ENCODE measurements around the gene ATP8A1.

The ATP8A1 gene

DNA sequence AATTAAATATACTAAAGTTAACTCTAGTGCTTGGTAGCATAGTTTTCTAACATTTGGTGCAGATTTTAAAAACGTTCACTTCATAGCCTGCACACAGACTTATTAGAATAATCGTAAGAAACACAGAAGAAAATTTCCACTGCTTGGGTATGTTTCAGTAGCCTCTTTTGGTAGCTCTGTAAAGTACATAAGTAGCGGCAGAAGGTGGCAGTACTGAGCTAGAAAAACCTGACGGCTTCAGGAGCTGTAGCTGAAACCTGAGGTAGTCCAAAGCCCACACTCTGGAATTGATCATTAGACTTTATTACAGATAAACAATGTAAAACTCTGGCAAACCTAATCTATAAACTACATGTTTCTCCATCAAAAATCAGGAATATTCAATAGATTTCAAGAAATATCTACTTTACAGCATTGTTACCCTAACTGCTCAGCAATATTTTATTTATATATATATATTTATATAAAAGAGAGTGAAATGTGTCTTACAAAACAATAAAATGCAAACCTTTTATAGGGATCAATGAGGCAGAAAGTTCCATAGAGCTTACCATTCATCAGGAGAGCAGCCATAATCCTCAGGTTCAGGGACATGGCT lies 88.2 kb downstream of the ATP8A1 start:
- DNase-seq (ENCODE audit: low spot score): peak; percentile 60

DNA sequence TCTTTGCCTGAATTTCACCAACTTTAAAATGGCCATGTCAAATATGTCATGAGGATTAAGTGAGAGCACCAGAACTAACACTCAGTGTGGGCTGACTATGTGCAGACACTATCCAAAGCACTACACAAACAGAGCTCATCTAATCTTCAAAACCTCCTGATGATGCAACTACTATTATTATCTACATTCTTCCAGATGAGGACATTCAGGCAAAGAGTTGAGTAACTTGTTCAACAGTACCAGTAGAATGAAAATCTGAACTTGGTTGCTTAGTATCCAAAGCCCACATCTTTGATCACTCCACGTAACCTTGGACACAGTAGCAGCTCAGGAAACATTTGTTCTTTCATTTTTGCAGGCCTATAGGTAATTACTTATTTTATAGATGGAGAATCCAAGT lies 90.1 kb downstream of the ATP8A1 start:
- no peak for DNase-seq (ENCODE audit: low spot score)

DNA sequence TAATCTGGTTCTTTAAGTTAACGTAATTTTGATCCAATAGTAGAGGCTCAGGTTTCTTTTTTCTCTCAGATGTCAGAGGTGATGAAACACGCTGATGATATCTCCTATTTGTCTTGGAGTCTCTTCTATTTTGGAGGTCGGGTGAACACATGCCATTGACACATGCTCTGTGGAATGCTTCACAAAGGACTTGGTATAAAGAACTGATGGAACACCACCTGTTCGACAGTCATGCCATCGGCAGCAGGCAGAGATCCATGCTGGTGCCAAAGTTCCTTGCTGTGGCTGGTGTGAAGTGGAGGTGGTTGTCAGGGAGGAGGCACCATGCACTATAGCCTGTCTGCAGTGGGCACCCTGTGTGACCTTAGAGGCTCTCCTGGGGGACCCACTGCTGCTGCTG lies 94.9 kb downstream of the ATP8A1 start:
- DNase-seq (ENCODE audit: low spot score): no peak

DNA sequence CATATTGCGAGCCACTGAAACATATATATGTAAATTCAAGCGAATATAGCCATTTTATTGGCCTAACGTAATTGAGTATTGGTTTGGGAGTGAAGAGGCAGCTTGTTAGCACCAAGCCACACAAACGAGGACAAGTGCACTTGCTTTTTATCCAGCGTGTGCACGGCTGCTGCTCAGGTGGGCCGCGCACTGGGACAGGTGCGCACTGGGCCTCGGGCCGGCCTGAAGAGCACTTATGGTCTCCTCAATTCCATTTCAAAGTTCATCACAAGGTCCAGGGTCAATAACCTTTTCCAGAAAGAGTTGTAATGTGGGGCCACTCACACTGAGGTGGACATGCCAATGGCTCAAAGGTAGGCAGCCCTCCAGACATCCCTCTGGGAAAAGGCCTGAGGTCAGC lies 95.9 kb downstream of the ATP8A1 start:
- DNase-seq (ENCODE audit: low spot score): no peak

DNA sequence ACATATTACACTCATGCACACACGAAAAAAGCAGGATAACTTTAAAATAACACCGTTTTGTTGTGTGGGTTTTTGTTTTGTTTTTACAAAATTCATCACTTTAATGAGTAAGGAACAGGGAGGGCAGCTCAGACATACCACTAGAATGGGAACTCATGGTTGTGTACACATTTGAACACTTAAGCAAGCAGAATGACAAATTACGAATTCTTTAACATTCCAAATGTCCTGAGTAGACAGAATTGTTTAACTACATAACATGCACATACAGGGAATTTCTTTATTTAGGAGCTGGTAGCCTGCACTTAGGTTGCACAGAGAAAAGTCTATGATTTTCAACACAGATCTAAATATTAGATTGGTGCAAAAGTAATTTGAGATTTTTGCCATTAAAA lies 96.4 kb downstream of the ATP8A1 start:
- DNase-seq (ENCODE audit: low spot score): no peak

DNA sequence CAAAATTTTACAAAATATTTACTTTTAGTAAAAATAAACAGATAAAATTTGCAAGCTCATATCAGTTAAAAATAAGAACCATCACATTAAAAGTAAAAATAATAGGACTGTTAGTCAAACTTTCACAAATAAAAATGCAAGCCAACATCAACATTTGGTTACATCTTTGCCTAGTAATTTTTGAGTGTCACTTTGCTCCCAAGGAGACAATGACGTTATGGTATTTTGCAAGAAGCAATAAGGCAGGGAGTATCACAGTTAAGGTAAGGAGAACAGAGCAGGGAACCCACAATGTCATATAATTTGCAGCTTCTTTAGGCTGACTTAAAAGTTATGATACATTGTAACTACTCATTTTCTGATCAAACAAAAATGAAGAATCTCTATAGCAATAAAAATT lies 98.7 kb downstream of the ATP8A1 start:
- DNase-seq (ENCODE audit: low spot score): no peak

DNA sequence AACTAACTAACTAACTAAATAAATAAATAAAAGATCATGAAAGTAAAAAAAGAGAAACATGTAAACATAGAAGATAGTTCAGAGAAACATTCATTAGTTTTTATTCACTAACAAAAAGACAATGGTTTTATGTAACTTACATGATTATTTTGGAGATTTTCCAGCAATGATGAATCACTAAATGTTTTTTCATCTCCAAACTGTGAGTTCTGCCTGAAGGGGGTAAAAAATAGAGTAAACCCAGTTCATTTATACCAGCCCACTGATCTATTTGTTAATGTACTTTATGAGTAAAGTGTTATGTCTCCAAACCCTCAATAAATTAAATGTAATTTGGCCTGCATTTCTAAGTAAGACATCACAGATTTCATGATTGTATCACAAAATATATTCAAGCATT lies 101.1 kb downstream of the ATP8A1 start:
- no peak for DNase-seq (ENCODE audit: low spot score)

DNA sequence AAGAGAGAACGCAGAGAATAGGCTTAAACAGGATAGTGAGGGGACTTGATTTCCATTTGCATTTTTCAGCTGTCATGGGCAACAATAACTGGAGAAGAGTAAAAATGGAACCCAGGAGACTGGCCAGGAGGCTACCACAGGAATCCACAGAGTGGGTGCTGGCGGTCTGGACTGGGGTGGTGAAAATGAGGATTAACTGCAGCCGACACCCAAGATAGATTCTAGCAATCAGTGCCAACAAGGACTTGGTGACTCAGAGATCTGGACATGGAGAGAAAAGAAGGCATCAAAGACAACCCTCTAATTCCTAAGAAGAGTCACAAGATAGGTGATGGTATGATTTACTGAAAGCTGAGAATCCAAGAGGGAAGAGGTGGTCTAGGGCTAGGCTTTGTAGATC lies 102.8 kb downstream of the ATP8A1 start:
- DNase-seq (ENCODE audit: low spot score): no peak

DNA sequence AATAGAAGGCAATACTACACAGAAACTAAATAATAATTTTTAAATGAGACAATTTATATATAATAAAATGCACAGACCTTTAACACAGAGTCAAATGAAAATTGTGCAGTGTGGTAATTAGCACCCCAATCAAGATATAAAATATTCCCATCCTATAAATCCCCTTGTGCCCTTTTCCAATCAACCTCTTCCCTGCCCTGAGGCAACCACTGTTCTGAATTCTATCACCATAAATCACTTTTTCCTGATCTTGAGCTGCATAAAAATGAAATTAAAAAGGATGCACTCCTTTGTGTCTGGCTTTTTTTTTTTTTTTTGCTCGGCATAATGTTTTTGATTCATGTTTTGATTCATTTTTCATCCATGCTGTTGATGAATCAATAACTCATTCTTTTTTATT lies 107.0 kb downstream of the ATP8A1 start:
- DNase-seq (ENCODE audit: low spot score): no peak

DNA sequence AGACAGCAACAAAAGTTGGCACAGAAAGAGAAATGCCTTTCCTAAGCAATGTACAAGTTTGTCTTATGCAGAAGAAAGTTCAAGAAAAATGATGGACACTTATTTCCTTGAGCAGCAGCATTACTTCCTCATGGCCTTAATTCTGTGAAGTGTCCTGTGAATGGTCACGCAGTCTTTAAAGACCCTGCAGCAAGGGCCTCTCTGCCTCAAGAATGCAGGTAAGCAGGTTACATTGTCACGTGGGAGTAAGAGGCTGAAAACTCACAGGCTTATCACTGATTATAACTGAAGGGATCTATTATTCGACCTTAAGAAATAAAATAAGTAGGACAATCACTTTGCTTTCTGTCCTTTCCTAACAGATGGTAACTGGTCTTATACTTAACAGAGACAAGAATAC lies 109.1 kb downstream of the ATP8A1 start:
- DNase-seq (ENCODE audit: low spot score): no peak

DNA sequence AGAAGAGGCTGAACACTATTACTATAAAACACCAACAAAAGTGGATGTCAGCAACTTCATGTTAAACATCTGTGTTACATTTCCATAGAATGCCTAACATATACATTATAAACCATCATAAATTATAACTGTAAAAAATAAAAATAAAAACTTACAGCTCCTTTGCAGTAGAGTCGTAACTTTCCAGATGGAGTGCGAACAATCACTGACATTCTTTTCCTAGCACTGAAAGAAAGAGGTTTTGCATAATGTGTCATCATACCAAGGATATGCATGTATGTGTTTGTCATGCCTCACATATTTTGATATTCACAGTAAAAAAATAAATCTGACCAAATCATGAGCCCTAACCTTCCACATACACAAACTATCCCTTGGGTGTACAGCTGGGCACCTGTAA lies 113.1 kb downstream of the ATP8A1 start:
- no peak for DNase-seq (ENCODE audit: low spot score)

DNA sequence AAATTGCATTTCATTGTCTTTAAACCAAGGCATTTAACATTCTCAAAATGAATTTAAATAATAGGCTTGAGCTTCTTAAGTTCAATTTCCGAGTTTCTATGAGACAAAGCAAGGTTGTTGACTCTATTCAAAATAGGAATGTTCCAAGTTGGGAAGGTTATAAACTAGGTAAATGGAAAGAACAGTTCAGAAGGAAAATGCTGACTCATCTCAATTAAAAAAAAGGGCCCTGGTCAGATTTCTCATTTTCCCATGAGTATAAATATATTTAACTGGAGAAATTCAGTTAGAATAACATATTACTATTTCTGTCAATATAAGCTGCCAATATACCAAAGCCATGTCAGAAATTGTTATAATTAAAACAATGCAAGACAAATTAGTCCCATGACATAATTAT lies 113.8 kb downstream of the ATP8A1 start:
- DNase-seq (ENCODE audit: low spot score): no peak

DNA sequence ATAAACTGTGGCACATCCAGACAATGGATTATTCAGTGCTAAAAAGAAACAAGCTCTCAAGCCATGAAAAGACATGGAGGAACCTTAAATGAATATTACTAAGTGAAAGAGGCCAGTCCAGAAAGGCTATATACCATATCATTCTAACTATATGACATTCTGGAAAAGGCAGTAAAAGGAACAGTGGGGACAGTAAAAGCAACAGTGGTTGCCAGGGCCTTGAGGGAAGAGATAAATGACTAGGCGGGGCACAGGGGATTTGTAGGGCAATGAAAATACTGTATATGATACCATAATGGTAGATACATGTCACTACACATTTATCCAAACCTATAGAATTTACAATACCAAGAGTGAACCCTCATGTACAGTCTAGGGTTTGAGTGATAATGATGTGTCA lies 115.3 kb downstream of the ATP8A1 start:
- DNase-seq (ENCODE audit: low spot score): no peak

DNA sequence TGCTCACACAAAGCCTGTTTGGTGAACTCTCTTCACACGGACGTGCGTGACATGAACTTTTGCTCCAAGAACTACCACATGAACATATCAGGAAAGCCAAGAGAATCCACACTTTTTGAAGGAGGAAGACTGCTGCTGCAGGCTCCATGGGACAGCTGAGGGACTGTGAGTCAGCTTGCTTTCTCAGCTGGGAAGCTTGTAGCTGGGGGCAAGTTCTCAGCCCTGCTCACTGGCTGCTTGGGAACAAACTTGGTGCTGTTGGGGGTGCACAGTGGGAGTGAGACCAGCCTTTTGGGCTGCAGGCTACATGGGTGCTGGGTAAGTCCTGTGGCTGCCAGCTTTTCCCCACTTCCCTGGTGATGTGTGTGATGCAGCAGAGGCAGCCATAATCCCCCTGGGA lies 123.9 kb downstream of the ATP8A1 start:
- DNase-seq (ENCODE audit: low spot score): no peak

DNA sequence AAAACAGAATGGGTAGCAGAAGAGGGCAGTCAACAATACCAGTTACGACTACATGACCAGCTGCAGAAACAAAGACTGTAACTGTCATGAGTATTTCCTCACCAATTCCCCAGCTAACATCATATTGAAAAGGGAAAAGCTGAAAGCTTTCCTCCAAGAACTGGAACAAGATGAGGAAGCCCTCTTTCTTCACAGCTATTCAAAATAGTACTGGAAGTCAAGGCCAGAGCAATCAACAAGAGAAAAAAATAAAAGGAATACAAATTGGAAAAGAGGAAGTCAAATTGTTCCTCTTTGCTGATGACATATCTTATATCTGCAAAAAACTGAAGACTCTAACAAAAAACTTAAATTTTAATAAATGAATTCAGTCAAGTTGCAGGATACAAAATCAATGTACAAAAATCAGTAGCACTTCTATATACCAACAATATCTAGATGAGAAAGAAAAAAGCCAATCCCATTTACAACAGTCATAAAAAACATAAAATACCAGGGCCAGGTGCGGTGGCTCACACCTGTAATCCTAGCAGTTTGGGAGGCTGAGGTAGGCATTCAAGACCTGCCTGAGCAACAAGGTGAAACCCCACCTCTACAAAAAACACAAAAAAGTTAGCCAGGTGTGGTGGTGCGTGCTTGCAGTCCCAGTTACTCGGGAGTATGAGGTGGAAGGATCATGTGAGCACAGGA lies 125.4 kb downstream of the ATP8A1 start:
- no peak for DNase-seq (ENCODE audit: low spot score)

DNA sequence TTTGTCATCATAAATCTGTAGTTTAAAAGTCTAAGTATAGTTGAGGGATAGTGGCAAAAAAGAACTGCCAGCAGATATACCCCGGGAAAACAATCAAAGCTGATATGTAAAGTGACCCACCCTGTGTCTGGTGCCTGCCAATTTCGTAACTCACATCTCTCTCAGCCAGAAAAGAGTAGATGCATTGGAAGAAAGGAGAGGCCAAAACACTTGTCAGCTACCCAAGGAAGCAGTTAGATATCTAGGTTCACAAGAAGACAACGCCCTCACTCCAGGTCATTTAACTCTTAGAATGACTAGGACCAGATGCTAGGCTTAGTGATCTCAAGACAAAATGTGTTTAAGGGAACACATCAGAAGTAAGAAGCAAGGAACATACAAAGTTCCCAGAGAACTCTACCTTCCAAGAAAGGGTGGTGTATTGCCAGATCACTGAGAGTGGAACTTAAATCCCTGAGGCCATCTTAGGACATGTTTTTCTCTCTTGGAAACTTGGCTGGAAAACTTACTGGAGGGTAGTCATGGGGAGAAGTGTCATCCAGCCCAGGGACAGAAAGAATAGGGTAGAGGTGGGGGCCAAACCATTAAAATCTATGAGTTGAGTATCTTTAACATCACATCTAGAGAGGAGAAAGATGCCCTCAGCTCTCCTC lies 133.7 kb downstream of the ATP8A1 start:
- DNase-seq (ENCODE audit: low spot score): no peak

DNA sequence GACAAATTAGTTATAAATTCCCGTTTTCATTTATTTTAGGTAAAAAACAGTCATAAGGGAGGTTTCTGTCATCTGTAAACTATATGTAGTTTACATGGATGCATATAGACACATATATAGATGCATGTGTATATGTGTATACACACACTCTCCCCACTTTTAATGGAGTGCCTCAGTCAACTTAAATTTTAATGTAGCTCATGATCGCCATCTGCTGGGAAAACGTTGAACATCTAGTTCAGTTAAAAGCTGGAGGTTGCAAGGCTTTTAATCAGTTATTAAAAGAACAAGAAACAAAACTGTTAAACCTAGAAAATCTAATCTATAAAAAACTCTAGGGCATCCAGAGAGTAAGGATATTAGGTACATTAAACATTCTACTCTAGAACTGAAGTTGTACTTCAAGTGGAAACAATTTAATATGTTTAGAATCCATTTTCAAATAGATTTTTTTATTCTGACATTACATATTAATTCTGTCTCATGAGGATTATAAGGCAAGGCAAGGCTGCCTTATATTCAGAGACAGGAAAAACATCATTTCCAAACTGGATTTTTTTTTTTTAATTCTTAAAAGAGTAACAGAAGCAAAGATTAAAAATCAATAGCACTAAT lies 137.0 kb downstream of the ATP8A1 start:
- DNase-seq (ENCODE audit: low spot score): peak; percentile 49

DNA sequence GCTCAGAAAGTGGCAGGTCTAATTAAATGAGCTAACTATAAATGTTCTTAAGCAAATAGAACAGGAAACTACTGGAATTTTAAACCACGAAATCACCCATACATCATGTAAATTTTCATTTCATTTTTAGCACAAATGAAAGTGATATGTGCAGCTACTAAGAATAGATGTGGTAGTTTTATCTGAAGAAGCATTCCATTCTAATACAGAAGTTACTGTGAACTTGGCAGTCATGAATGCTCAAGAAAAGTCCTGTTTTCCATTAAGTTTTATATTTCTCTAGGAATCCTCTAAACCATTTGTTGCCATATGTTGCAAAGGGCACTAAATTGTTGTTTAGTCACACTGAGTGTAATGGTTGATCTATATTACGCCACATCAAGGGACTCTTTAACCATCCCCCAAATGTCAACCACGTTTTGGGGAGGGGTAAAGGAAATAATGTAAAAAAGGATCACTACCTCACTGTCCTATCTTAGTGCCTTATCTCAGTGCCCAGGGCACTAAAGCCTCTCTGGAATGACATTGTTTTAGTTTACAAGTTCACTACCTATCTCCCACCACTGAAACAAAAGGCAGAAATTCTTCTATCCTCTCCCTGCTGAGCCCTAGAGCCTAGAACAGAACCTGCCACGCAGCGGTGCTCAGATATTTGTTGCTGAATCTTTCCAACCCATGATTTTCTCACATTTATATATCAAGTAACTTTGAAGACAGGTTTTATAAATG lies 141.6 kb downstream of the ATP8A1 start:
- peak; percentile 41 for DNase-seq (ENCODE audit: low spot score)

DNA sequence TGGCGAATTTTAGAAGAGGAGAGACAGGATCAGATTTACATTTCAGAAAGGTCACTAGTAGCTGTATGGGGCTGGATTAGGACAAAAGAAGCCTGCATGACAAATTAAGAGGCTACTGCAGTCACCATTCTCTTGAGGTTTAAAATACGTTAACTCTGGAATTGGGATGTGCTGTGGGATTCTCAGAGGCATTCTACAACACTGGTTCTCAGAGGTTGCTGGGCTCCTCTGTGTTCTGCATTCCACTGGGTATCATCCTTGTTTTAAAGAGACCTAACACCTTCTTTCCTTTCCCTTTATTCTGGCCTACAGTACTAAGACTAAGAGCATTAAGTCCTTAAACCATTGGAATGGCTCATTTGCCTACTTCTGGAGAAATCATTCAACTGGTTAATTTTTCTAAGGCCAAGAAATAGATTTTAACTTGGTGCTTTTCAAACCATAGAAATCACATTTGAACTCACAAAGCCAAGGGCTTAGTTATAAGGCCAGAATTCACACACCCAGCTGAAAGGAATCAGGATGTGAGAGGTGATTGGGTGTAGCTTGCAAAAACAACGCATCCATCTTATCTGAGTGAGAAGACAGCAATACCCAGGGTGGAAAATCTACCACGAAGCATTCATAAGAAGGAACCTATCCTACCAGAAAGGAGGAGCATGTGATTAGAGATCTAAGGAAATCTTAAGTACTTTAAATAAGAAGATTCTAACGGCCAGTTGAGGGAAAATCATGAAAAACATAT lies 143.0 kb downstream of the ATP8A1 start:
- DNase-seq (ENCODE audit: low spot score): no peak

DNA sequence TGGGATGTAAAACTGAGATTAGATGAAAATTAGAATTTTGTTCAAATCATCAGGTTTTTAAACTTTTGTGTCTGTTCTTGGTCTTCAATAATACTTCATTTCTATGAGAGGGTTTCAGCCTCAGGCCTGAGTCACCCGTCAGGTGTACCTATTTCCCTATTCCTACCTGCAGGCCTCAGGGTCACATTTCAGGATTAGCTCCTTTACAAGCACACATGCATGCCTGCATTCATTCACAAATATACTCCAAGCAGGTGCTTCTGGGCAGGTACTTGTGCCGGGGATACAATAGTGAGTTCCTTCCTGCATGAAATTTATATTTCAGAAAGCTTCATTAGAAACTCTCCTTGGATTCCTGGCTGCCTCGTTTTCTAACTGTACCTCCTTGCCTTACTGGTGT lies 144.7 kb downstream of the ATP8A1 start:
- peak; percentile 16 for DNase-seq (ENCODE audit: low spot score)

DNA sequence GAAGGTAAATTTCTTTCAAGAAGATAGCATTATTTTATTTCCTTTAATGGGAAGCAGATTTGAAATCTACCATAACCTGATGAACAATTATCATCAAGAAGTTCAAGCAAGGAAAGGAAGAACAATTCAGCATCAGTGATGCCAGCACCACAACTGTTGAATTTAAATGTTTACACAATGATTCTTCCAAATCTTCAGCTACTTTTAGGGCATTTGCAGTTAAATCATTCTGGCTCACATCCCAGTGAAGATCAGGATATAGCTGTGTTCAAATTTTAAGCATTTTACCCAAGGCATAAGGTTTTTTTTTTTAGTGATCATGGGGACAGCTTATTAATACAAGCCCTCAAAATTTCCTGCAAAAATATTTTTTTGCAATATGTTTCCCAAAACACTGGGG lies 146.7 kb downstream of the ATP8A1 start:
- no peak for DNase-seq (ENCODE audit: low spot score)
